SK-N-SH (cell line): Measurements from ENCODE around the gene BMPR1A. TPM values are rescaled to one million over a fixed set of nuclear protein-coding genes. Genes with fewer than 3 reads are reported as not detected.

ENCODE experiments used
- ELF1 ChIP-seq: IDR thresholded peaks from 2 replicates; pipeline ENCODE4 v1.4.0; 2012
- EZH2phosphoT487 ChIP-seq: fragments of 200-600 bp; sonication (generic); IDR thresholded peaks from 2 replicates; pipeline ENCODE4 v1.6.1; 2017; ENCODE audit warnings: low read depth, mixed run types, mild to moderate bottlenecking, antibody characterized with exemption, moderate library complexity, borderline replicate concordance
- GATA2 ChIP-seq: sonication (generic); formaldehyde crosslinking; IDR thresholded peaks from 2 replicates; pipeline ENCODE4 v1.5.0; 2020; ENCODE audit warnings: mild to moderate bottlenecking, missing genetic modification reagents
- JUND ChIP-seq: IDR thresholded peaks from 2 replicates; pipeline ENCODE4 v1.4.0; 2012
- MXI1 ChIP-seq: IDR thresholded peaks from 2 replicates; pipeline ENCODE4 v1.6.1; 2012; ENCODE audit warnings: mild to moderate bottlenecking, low read depth, low read length, improper control_type of control experiment
- NRF1 ChIP-seq: IDR thresholded peaks from 2 replicates; pipeline ENCODE4 v1.6.1; 2012; ENCODE audit warnings: low read depth, mild to moderate bottlenecking, low read length
- POLR2AphosphoS5 ChIP-seq: IDR thresholded peaks from 2 replicates; pipeline ENCODE4 v1.6.1; 2012; ENCODE audit warnings: low read depth, low read length
- RCOR1 ChIP-seq: fragments of 150-350 bp; IDR thresholded peaks from 2 replicates; pipeline ENCODE4 v1.6.1; 2017; ENCODE audit warnings: antibody characterized with exemption, low read length
- RFX5 ChIP-seq: IDR thresholded peaks from 2 replicates; pipeline ENCODE4 v1.6.1; 2012; ENCODE audit warnings: mild to moderate bottlenecking, improper control_type of control experiment, low read length
- TCF12 ChIP-seq: IDR thresholded peaks from 2 replicates; pipeline ENCODE4 v1.4.0; 2012
- TEAD4 ChIP-seq: IDR thresholded peaks from 2 replicates; pipeline ENCODE4 v1.4.0; 2012; ENCODE audit warnings: mild to moderate bottlenecking, borderline replicate concordance; ENCODE audit not compliant: insufficient read depth
- polyA plus RNA-seq, 3 experiments: library from polyadenylated mRNA; depleted of rRNA; stranded (reverse); fragments of >200 nt; gene quantifications; 2 replicates each; pipeline ENCODE4 v1.2.3, GENCODE V29; 2012
- TF ChIP-seq, protein P1 (sequence below): fragments of 150-350 bp; IDR thresholded peaks from 2 replicates; pipeline ENCODE4 v1.6.1; 2017; ENCODE audit warnings: antibody characterized with exemption, low read length, low read depth, borderline replicate concordance
- TF ChIP-seq, protein P2 (sequence below): IDR thresholded peaks from 2 replicates; pipeline ENCODE4 v1.4.0; 2012; ENCODE audit warnings: low read depth
- TF ChIP-seq, protein P3 (sequence below): IDR thresholded peaks from 2 replicates; pipeline ENCODE4 v1.6.1; 2012; ENCODE audit warnings: mild to moderate bottlenecking, low read depth, low read length, moderate library complexity
- TF ChIP-seq, protein P4 (sequence below): IDR thresholded peaks from 2 replicates; pipeline ENCODE4 v1.4.0; 2012; ENCODE audit warnings: low read depth, borderline replicate concordance

Gene BMPR1A
- polyA plus RNA-seq, 1 of the 3 experiments (the other 2 are of a cell fraction), result 12.7 TPM

DNA sequence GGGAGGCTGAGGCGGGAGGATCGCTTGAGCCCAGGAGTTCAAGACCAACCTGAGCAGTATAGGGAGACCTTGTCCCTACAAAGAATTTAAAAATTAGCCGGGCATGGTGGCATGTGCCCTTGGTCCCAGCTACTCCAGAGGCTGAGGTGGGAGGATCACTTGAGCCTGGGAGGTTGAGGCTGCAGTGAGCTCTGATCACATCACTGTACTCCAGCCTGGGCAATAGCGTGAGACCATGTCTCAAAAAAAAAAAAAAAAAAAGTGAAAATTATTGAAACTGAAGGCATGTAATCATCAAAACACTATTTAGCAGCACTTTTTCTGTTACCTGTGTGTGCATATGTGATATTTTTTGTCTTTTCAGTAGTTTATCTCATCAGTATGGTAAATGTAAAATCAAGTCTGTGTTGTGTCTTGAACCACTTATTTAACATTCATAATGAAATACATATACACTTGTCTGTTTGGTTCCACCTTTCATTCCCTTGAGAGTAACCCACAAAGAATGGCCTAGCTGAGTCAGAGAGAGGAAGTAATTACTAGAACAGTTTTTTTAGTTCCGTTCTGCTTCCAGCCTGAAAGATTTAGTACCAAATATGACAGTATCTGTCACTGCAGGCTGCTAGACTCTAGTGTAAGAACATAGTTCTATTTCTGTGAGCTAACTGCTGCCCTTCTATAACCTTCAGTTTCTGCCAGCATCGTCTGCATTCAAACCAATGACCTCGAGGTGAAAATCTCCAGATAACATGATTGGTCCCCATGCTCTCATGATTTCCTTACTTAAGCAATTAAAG, 132.4 kb downstream of the BMPR1A start (continued):
- TF ChIP-seq, protein P1, sequence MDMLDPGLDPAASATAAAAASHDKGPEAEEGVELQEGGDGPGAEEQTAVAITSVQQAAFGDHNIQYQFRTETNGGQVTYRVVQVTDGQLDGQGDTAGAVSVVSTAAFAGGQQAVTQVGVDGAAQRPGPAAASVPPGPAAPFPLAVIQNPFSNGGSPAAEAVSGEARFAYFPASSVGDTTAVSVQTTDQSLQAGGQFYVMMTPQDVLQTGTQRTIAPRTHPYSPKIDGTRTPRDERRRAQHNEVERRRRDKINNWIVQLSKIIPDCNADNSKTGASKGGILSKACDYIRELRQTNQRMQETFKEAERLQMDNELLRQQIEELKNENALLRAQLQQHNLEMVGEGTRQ, result no peak
- no peak for TF ChIP-seq ELF1
- TF ChIP-seq JUND, result peak; percentile 40
- TF ChIP-seq RFX5, result no peak
- TF ChIP-seq, protein P2, sequence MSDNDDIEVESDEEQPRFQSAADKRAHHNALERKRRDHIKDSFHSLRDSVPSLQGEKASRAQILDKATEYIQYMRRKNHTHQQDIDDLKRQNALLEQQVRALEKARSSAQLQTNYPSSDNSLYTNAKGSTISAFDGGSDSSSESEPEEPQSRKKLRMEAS, result no peak
- TF ChIP-seq, protein P3, sequence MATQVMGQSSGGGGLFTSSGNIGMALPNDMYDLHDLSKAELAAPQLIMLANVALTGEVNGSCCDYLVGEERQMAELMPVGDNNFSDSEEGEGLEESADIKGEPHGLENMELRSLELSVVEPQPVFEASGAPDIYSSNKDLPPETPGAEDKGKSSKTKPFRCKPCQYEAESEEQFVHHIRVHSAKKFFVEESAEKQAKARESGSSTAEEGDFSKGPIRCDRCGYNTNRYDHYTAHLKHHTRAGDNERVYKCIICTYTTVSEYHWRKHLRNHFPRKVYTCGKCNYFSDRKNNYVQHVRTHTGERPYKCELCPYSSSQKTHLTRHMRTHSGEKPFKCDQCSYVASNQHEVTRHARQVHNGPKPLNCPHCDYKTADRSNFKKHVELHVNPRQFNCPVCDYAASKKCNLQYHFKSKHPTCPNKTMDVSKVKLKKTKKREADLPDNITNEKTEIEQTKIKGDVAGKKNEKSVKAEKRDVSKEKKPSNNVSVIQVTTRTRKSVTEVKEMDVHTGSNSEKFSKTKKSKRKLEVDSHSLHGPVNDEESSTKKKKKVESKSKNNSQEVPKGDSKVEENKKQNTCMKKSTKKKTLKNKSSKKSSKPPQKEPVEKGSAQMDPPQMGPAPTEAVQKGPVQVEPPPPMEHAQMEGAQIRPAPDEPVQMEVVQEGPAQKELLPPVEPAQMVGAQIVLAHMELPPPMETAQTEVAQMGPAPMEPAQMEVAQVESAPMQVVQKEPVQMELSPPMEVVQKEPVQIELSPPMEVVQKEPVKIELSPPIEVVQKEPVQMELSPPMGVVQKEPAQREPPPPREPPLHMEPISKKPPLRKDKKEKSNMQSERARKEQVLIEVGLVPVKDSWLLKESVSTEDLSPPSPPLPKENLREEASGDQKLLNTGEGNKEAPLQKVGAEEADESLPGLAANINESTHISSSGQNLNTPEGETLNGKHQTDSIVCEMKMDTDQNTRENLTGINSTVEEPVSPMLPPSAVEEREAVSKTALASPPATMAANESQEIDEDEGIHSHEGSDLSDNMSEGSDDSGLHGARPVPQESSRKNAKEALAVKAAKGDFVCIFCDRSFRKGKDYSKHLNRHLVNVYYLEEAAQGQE, result no peak
- no peak for TF ChIP-seq RCOR1
- no peak for TF ChIP-seq MXI1
- TF ChIP-seq, protein P4, sequence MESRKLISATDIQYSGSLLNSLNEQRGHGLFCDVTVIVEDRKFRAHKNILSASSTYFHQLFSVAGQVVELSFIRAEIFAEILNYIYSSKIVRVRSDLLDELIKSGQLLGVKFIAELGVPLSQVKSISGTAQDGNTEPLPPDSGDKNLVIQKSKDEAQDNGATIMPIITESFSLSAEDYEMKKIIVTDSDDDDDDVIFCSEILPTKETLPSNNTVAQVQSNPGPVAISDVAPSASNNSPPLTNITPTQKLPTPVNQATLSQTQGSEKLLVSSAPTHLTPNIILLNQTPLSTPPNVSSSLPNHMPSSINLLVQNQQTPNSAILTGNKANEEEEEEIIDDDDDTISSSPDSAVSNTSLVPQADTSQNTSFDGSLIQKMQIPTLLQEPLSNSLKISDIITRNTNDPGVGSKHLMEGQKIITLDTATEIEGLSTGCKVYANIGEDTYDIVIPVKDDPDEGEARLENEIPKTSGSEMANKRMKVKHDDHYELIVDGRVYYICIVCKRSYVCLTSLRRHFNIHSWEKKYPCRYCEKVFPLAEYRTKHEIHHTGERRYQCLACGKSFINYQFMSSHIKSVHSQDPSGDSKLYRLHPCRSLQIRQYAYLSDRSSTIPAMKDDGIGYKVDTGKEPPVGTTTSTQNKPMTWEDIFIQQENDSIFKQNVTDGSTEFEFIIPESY, result no peak
- TF ChIP-seq POLR2AphosphoS5, result no peak
- no peak for TF ChIP-seq TEAD4
- TF ChIP-seq NRF1, result no peak
- TF ChIP-seq TCF12, result peak; percentile 41; the same call in 1 of the 2 replicates
- TF ChIP-seq GATA2 (CRISPR knock-in tag), result no peak
- no peak for TF ChIP-seq EZH2phosphoT487
- TF ChIP-seq, all 33 proteins: peak for 8
